Thyroid gland (tissue), 4 donors: ENCODE measurements around the gene RIPOR3.

ENCODE experiments used
- CTCF ChIP-seq, 6 experiments: fragments of 200-600 bp in 3 of 6; fragments of 450-650 bp in 3 of 6; sonication (generic) in 3 of 6; IDR thresholded peaks; one replicate each; pipeline ENCODE4 v1.5.1; 2016 to 2019; ENCODE audit warnings: antibody characterized with exemption in 6 of 6, mild to moderate bottlenecking in 2 of 6, inconsistent platforms in 1 of 6, moderate library complexity in 1 of 6
- POLR2A ChIP-seq, 2 donors: fragments of 450-650 bp; IDR thresholded peaks; one replicate each; pipeline ENCODE4 v1.6.1; 2017; ENCODE audit warnings: antibody characterized with exemption in 2 of 2, mild to moderate bottlenecking in 2 of 2, moderate library complexity in 1 of 2

- TF ChIP-seq CTCF (IDR thresholded peaks at IDR 0.05) = no peak
- no peak for TF ChIP-seq POLR2A (IDR thresholded peaks at IDR 0.05)
These were observed 26.8 kb upstream of the RIPOR3 start for GRCh38 chr20:50717974-50718761.
